ENCODE results near the gene GSK3A.

Gene GSK3A

GRCh38 chr19:42217520-42218437 is 24.6 kb downstream of the GSK3A start, which contains the start of gene DEDD2:
TSS of gene DEDD2 (minus strand) at chr19:42217677. CDS start at chr19:42217007, 670 bp downstream.
- Histone ChIP-seq H3K27ac (ENCODE audit: low read depth, low read length, severe bottlenecking) (peak within 1 kb of the TSS; percentile 87), H3K4me3 (ENCODE audit: extremely low read depth, insufficient read depth, low read length, poor library complexity, severe bottlenecking) (peak within 1 kb of the TSS; percentile 98), H3K9me3 (ENCODE audit: control insufficient read depth, low read length) (no peaks in the 10 kb centered on the region), H3K36me3 (ENCODE audit: control insufficient read depth, insufficient read depth, low read length) (peaks cover 39% of the 10 kb centered on the region), H3K4me1 (ENCODE audit: control insufficient read depth, insufficient read depth, low read length, poor library complexity, severe bottlenecking) (peaks cover 9% of the 10 kb centered on the region)
- 23 to 25% methylated on average over 48 to 56 of the region's 57 CpGs for WGBS, 2 experiments (ENCODE audit: insufficient coverage in 2 of 2)

GRCh38 chr19:42216653-42217519 is 25.5 kb downstream of the GSK3A start:
- peaks cover 38% of the 10 kb centered on the region for H3K36me3 ChIP-seq (ENCODE audit: control insufficient read depth, insufficient read depth, low read length)
- no peaks in the 10 kb centered on the region for H3K9me3 ChIP-seq (ENCODE audit: control insufficient read depth, low read length)
- H3K4me3 ChIP-seq (ENCODE audit: extremely low read depth, insufficient read depth, low read length, poor library complexity, severe bottlenecking), result peak overlapping the region; percentile 98
- WGBS, 2 experiments (ENCODE audit: insufficient coverage in 2 of 2), result 1% methylated on average over 53 to 73 of the region's 79 CpGs
- peak overlapping the region; percentile 74 for H3K27ac ChIP-seq (ENCODE audit: low read depth, low read length, severe bottlenecking)
- H3K4me1 ChIP-seq (ENCODE audit: control insufficient read depth, insufficient read depth, low read length, poor library complexity, severe bottlenecking), result peaks cover 9% of the 10 kb centered on the region

GRCh38 chr19:42214810-42215485 is 27.5 kb downstream of the GSK3A start:
- Histone ChIP-seq H3K27ac (ENCODE audit: low read depth, low read length, severe bottlenecking) (no peak overlapping the region), H3K4me1 (ENCODE audit: control insufficient read depth, insufficient read depth, low read length, poor library complexity, severe bottlenecking) (peaks cover 9% of the 10 kb centered on the region), H3K4me3 (ENCODE audit: extremely low read depth, insufficient read depth, low read length, poor library complexity, severe bottlenecking) (no peak overlapping the region), H3K9me3 (ENCODE audit: control insufficient read depth, low read length) (no peaks in the 10 kb centered on the region), H3K36me3 (ENCODE audit: control insufficient read depth, insufficient read depth, low read length) (peaks cover 50% of the 10 kb centered on the region)
- WGBS, 2 experiments (ENCODE audit: insufficient coverage in 2 of 2), result 90 to 97% methylated on average over 9 to 10 of the region's 11 CpGs

- WGBS, 2 experiments (ENCODE audit: insufficient coverage in 2 of 2), result 83 to 100% methylated on average over 1 of the region's 1 CpG
- no peak overlapping the region for H3K4me3 ChIP-seq (ENCODE audit: extremely low read depth, insufficient read depth, low read length, poor library complexity, severe bottlenecking)
- H3K4me1 ChIP-seq (ENCODE audit: control insufficient read depth, insufficient read depth, low read length, poor library complexity, severe bottlenecking), result peaks cover 10% of the 10 kb centered on the region
- H3K27ac ChIP-seq (ENCODE audit: low read depth, low read length, severe bottlenecking), result no peak overlapping the region
- H3K36me3 ChIP-seq (ENCODE audit: control insufficient read depth, insufficient read depth, low read length), result peaks cover 71% of the 10 kb centered on the region
- no peaks in the 10 kb centered on the region for H3K9me3 ChIP-seq (ENCODE audit: control insufficient read depth, low read length)
Measured at GRCh38 chr19:42212886-42213285, 29.5 kb downstream of the GSK3A start.

- Histone ChIP-seq H3K36me3 (ENCODE audit: control insufficient read depth, insufficient read depth, low read length) (peaks cover 85% of the 10 kb centered on the region), H3K27ac (ENCODE audit: low read depth, low read length, severe bottlenecking) (no peak overlapping the region), H3K9me3 (ENCODE audit: control insufficient read depth, low read length) (no peaks in the 10 kb centered on the region), H3K4me1 (ENCODE audit: control insufficient read depth, insufficient read depth, low read length, poor library complexity, severe bottlenecking) (peaks cover 10% of the 10 kb centered on the region), H3K4me3 (ENCODE audit: extremely low read depth, insufficient read depth, low read length, poor library complexity, severe bottlenecking) (no peak overlapping the region)
- WGBS, 2 experiments (ENCODE audit: insufficient coverage in 2 of 2), result 91 to 98% methylated on average over 7 to 8 of the region's 11 CpGs
Measured at GRCh38 chr19:42208612-42209011, 33.8 kb downstream of the GSK3A start.

GRCh38 chr19:42207767-42208271 is 34.6 kb downstream of the GSK3A start:
- 86 to 94% methylated on average over 5 of the region's 6 CpGs for WGBS, 2 experiments (ENCODE audit: insufficient coverage in 2 of 2)

GRCh38 chr19:42206871-42207755 is 35.3 kb downstream of the GSK3A start:
- H3K36me3 ChIP-seq (ENCODE audit: control insufficient read depth, insufficient read depth, low read length), result peaks cover 82% of the 10 kb centered on the region
- 94 to 99% methylated on average over 9 to 12 of the region's 14 CpGs for WGBS, 2 experiments (ENCODE audit: insufficient coverage in 2 of 2)

More at GRCh38 chr19:42207767-42208271, 34.6 kb downstream of the GSK3A start:
- Histone ChIP-seq H3K36me3 (ENCODE audit: control insufficient read depth, insufficient read depth, low read length) (peaks cover 83% of the 10 kb centered on the region), H3K4me1 (ENCODE audit: control insufficient read depth, insufficient read depth, low read length, poor library complexity, severe bottlenecking) (peaks cover 10% of the 10 kb centered on the region), H3K9me3 (ENCODE audit: control insufficient read depth, low read length) (no peaks in the 10 kb centered on the region), H3K27ac (ENCODE audit: low read depth, low read length, severe bottlenecking) (no peak overlapping the region), H3K4me3 (ENCODE audit: extremely low read depth, insufficient read depth, low read length, poor library complexity, severe bottlenecking) (no peak overlapping the region)

GRCh38 chr19:42204664-42205063 is 37.7 kb downstream of the GSK3A start:
- H3K4me1 ChIP-seq (ENCODE audit: control insufficient read depth, insufficient read depth, low read length, poor library complexity, severe bottlenecking), result peaks cover 10% of the 10 kb centered on the region
- no peak overlapping the region for H3K27ac ChIP-seq (ENCODE audit: low read depth, low read length, severe bottlenecking)
- 69 to 100% methylated on average over 1 to 2 of the region's 6 CpGs for WGBS, 2 experiments (ENCODE audit: insufficient coverage in 2 of 2)
- H3K36me3 ChIP-seq (ENCODE audit: control insufficient read depth, insufficient read depth, low read length), result peaks cover 85% of the 10 kb centered on the region
- no peaks in the 10 kb centered on the region for H3K9me3 ChIP-seq (ENCODE audit: control insufficient read depth, low read length)
- no peak overlapping the region for H3K4me3 ChIP-seq (ENCODE audit: extremely low read depth, insufficient read depth, low read length, poor library complexity, severe bottlenecking)

More at GRCh38 chr19:42206871-42207755, 35.3 kb downstream of the GSK3A start:
- no peak overlapping the region for H3K27ac ChIP-seq (ENCODE audit: low read depth, low read length, severe bottlenecking)
- peaks cover 10% of the 10 kb centered on the region for H3K4me1 ChIP-seq (ENCODE audit: control insufficient read depth, insufficient read depth, low read length, poor library complexity, severe bottlenecking)
- H3K9me3 ChIP-seq (ENCODE audit: control insufficient read depth, low read length), result no peaks in the 10 kb centered on the region
- no peak overlapping the region for H3K4me3 ChIP-seq (ENCODE audit: extremely low read depth, insufficient read depth, low read length, poor library complexity, severe bottlenecking)

GRCh38 chr19:42203700-42204099 is 38.7 kb downstream of the GSK3A start:
- no CpG with 5 or more reads among the region's 2 CpGs for WGBS, 2 experiments (ENCODE audit: insufficient coverage in 2 of 2)
- Histone ChIP-seq H3K4me1 (ENCODE audit: control insufficient read depth, insufficient read depth, low read length, poor library complexity, severe bottlenecking) (peaks cover 10% of the 10 kb centered on the region), H3K9me3 (ENCODE audit: control insufficient read depth, low read length) (no peaks in the 10 kb centered on the region), H3K4me3 (ENCODE audit: extremely low read depth, insufficient read depth, low read length, poor library complexity, severe bottlenecking) (no peak overlapping the region), H3K36me3 (ENCODE audit: control insufficient read depth, insufficient read depth, low read length) (peaks cover 85% of the 10 kb centered on the region), H3K27ac (ENCODE audit: low read depth, low read length, severe bottlenecking) (no peak overlapping the region)
